ENCODE measurements around the gene SBF2.

The SBF2 gene

DNA sequence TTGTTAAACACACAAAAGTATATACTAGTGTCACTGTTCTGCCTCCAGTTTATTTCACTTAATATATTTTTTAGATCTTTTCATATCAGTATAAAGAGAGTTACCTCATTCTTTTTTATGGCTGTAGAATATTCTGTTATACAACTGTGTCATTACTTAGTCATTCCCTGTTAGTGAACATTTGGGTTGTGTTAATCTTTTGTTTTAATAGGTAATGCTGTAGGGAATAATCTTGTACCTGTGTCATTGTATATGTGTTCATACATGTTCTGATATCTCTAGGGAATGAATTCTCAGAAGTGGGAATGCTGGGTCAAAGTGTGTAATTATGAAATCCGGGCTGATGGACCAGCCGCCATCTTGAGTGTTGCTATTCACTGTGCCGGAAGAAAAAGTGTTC lies 558.8 kb downstream of the SBF2 start:
- no peak for DNase-seq

DNA sequence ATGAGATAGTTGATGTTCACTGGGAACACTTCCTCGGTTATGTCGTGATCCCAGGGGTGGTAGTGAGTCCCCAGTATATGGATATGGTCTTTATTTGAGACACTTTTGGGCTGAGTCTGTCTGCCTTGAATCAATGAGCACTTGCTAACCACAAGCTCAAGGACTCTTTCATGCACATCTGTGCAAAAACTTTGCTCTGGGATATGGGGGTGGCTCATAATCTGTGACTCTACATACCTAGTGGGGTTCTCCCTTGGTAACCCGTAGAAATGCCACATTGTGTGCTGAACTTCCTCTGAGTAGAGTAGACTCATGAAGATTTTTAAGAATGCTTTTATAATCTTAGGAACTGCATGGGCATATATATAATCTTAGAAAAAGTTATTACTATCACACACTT lies 560.8 kb downstream of the SBF2 start:
- no peak for DNase-seq

DNA sequence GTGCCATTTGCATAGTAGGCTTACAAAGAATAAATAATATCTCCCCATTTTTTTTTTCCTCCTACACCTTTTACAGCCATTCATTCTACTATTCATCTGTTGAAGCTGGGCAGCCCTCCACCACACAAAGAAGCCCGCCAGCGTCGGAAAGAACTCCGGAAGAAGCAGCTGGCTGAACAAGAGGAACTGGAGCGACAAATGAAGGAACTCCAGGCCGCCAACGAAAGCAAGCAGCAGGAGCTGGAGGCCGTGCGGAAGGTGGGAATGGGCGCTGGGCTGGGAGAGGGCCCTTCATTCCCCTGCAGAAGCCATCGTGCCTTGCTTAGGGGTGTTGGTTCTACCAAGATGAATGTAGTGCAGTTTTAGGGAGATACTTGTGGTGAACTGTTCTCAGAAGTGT lies 561.6 kb downstream of the SBF2 start:
- DNase-seq: no peak

DNA sequence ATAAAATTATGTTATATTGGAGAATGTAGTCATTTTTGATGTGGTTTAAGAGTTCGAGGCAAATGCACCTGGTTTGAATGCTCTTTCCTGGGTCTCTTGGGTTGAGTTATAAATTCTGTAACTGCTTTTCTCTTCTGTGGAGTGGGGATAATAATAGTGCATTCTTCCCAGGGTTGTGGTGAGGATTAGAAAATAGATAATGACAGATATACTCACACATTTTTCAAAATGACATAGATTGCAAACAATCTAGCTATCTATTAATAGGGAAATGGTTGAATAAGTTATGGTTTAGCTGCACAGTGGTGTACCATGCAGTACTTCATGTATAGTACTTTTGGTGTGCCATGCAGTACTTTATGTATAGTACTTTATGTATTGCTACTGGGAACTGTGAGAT lies 562.8 kb downstream of the SBF2 start:
- no peak for DNase-seq
